Immature natural killer cell (primary cell): ENCODE data around the gene DNPEP. TPM values are rescaled to one million over a fixed set of nuclear protein-coding genes. Genes with fewer than 3 reads are reported as not detected.
"Not testable (repeated sequence)": the region's sequence is repeated elsewhere in the genome, so short reads cannot be mapped to it uniquely, and the experiment has no call there.

Experiments used
- DNase-seq, 3 donors: peaks; one replicate each; pipeline ENCODE4 v3.0.0; 2022; ENCODE audit warnings: mixed read lengths in 1 of 3
- H3K27ac Mint-ChIP-seq, 6 donors: one replicate each; pipeline ENCODE4 v1.8.0; 2020; ENCODE audit warnings: mixed read lengths in 6 of 6, mild to moderate bottlenecking in 5 of 6, inconsistent platforms in 4 of 6, moderate library complexity in 3 of 6
- H3K27me3 Mint-ChIP-seq, 3 donors: one replicate each; pipeline ENCODE4 v1.8.0; 2020 to 2021; ENCODE audit warnings: low read depth in 3 of 3, mild to moderate bottlenecking in 3 of 3, mixed read lengths in 3 of 3, moderate library complexity in 3 of 3, inconsistent platforms in 1 of 3
- H3K36me3 Mint-ChIP-seq, 3 donors: one replicate each; pipeline ENCODE4 v1.8.0; 2020; ENCODE audit warnings: mixed read lengths in 3 of 3, inconsistent platforms in 2 of 3, mild to moderate bottlenecking in 2 of 3
- H3K4me1 Mint-ChIP-seq, 2 donors: one replicate each; pipeline ENCODE4 v1.8.0; 2020; ENCODE audit warnings: inconsistent platforms in 2 of 2, mild to moderate bottlenecking in 2 of 2, mixed read lengths in 2 of 2, moderate library complexity in 1 of 2
- H3K4me3 Mint-ChIP-seq, 5 donors: one replicate each; pipeline ENCODE4 v1.8.0; 2020; ENCODE audit warnings: mild to moderate bottlenecking in 5 of 5, mixed read lengths in 5 of 5, inconsistent platforms in 3 of 5, moderate library complexity in 3 of 5
- H3K9me3 Mint-ChIP-seq, 6 donors: one replicate each; pipeline ENCODE4 v1.8.0; 2020; ENCODE audit warnings: mild to moderate bottlenecking in 6 of 6, mixed read lengths in 6 of 6, inconsistent platforms in 4 of 6, moderate library complexity in 3 of 6
- polyA plus RNA-seq, 3 donors: library from polyadenylated mRNA; unstranded; fragments of 300-500 nt; fragmentation: Illumina TruSeq; gene quantifications; one replicate each; pipeline ENCODE4 v1.2.3, GENCODE V29; 2021

The DNPEP gene
- polyA plus RNA-seq, 3 donors from 2014 or later = 77.4 to 97.9 (median 78.9) TPM

GRCh38 chr2:219401606-219402005 lies 13.9 kb upstream of the DNPEP start:
- Mint-ChIP-seq H3K9me3 (no peaks in the 10 kb centered on the region), H3K4me1 (no peaks in the 10 kb centered on the region), H3K27me3 (peaks cover 0 to 12% (median 7%) of the 10 kb centered on the region in 3 donors), H3K27ac (no peak overlapping the region), H3K4me3 (no peak overlapping the region), H3K36me3 (no peaks in the 10 kb centered on the region)
- DNase-seq = no peak

GRCh38 chr2:219400562-219400961 lies 12.8 kb upstream of the DNPEP start:
- Mint-ChIP-seq H3K9me3 (no peaks in the 10 kb centered on the region), H3K36me3 (no peaks in the 10 kb centered on the region), H3K4me3 (no peak overlapping the region), H3K27ac (no peak overlapping the region), H3K4me1 (no peaks in the 10 kb centered on the region), H3K27me3 (peaks cover 0 to 9% (median 6%) of the 10 kb centered on the region in 3 donors)
- DNase-seq = no peak

- DNase-seq = no peak
- Mint-ChIP-seq H3K9me3 (no peaks in the 10 kb centered on the region), H3K27ac (no peak overlapping the region), H3K36me3 (no peaks in the 10 kb centered on the region), H3K27me3 (peaks cover 0 to 12% (median 6%) of the 10 kb centered on the region in 3 donors), H3K4me3 (no peak overlapping the region), H3K4me1 (no peaks in the 10 kb centered on the region)
Measured at GRCh38 chr2:219399716-219400478, 12.2 kb upstream of the DNPEP start.

- H3K36me3 Mint-ChIP-seq = no peaks in the 10 kb centered on the region
- H3K4me1 Mint-ChIP-seq = no peaks in the 10 kb centered on the region
- no peak for DNase-seq
- H3K9me3 Mint-ChIP-seq = peaks cover 0 to under 1% (median 0%) of the 10 kb centered on the region in 6 donors
- H3K4me3 Mint-ChIP-seq = no peak overlapping the region
- peaks cover 0 to 11% (median 6%) of the 10 kb centered on the region in 3 donors for H3K27me3 Mint-ChIP-seq
- no peak overlapping the region for H3K27ac Mint-ChIP-seq
Measured at GRCh38 chr2:219398721-219399363, 11.1 kb upstream of the DNPEP start.

- Mint-ChIP-seq H3K4me1 (no peaks in the 10 kb centered on the region), H3K9me3 (peaks cover 0 to 1% (median 0%) of the 10 kb centered on the region in 6 donors), H3K27me3 (peaks cover 0 to 7% (median 6%) of the 10 kb centered on the region in 3 donors), H3K27ac (no peak overlapping the region), H3K4me3 (no peak overlapping the region), H3K36me3 (no peaks in the 10 kb centered on the region)
- no peak for DNase-seq
Measured at GRCh38 chr2:219396863-219397457, 9.2 kb upstream of the DNPEP start.

GRCh38 chr2:219395609-219396008 lies 7.9 kb upstream of the DNPEP start:
- no peak for DNase-seq
- Mint-ChIP-seq H3K27ac (no peak overlapping the region), H3K4me1 (no peaks in the 10 kb centered on the region)

GRCh38 chr2:219395056-219395455 lies 7.3 kb upstream of the DNPEP start:
- H3K27ac Mint-ChIP-seq, DNase-seq, H3K9me3 Mint-ChIP-seq, H3K36me3 Mint-ChIP-seq, H3K4me3 Mint-ChIP-seq, H3K4me1 Mint-ChIP-seq: not testable (repeated sequence)
- H3K27me3 Mint-ChIP-seq = peaks cover 2 to 14% (median 6%) of the 10 kb centered on the region in 3 donors

More at GRCh38 chr2:219395609-219396008, 7.9 kb upstream of the DNPEP start:
- Mint-ChIP-seq H3K36me3 (no peaks in the 10 kb centered on the region), H3K9me3 (peaks cover 0 to 1% (median 0%) of the 10 kb centered on the region in 6 donors), H3K4me3 (no peak overlapping the region), H3K27me3 (peaks cover 2 to 11% (median 6%) of the 10 kb centered on the region in 3 donors)

GRCh38 chr2:219392754-219393153 lies 5.0 kb upstream of the DNPEP start:
- no peak for DNase-seq
- Mint-ChIP-seq H3K4me3 (no peak overlapping the region), H3K27me3 (peaks cover 2 to 14% (median 4%) of the 10 kb centered on the region in 3 donors), H3K4me1 (peaks cover 7 to 8% of the 10 kb centered on the region in 2 donors), H3K36me3 (no peaks in the 10 kb centered on the region), H3K27ac (no peak overlapping the region), H3K9me3 (peaks cover 0 to 1% (median 0%) of the 10 kb centered on the region in 6 donors)

GRCh38 chr2:219388907-219389156 lies 1.1 kb upstream of the DNPEP start:
- H3K36me3 Mint-ChIP-seq = peaks cover 6 to 10% (median 6%) of the 10 kb centered on the region in 3 donors
- H3K4me3 Mint-ChIP-seq = peak overlapping the region; percentile 55 to 80 (median 72)
- H3K4me1 Mint-ChIP-seq = peaks cover 24 to 25% of the 10 kb centered on the region in 2 donors
- H3K27me3 Mint-ChIP-seq = peaks cover 2 to 11% (median 8%) of the 10 kb centered on the region in 3 donors
- H3K9me3 Mint-ChIP-seq = peaks cover 0 to under 1% (median 0%) of the 10 kb centered on the region in 6 donors
- DNase-seq = peak in 1 of 3 donors; percentile 7
- H3K27ac Mint-ChIP-seq = peak overlapping the region; percentile 79 to 92 (median 85)

GRCh38 chr2:219388121-219388906 lies 602 bp upstream of the DNPEP start:
- Mint-ChIP-seq H3K9me3 (no peaks in the 10 kb centered on the region), H3K27ac (peak overlapping the region; percentile 85 to 97 (median 92)), H3K36me3 (peaks cover 10 to 15% (median 10%) of the 10 kb centered on the region in 3 donors), H3K27me3 (peaks cover 2 to 13% (median 6%) of the 10 kb centered on the region in 3 donors), H3K4me3 (peak overlapping the region; percentile 63 to 96 (median 75)), H3K4me1 (peaks cover 25 to 26% of the 10 kb centered on the region in 2 donors)
- peak; percentile 98 to 99 (median 99) for DNase-seq

GRCh38 chr2:219386532-219387280 lies 1.0 kb downstream of the DNPEP start:
- no peak for DNase-seq
- H3K4me3 Mint-ChIP-seq = peak overlapping the region; percentile 89 to 97 (median 94)

GRCh38 chr2:219385958-219386520 lies 1.7 kb downstream of the DNPEP start:
- Mint-ChIP-seq H3K4me1 (peaks cover 25 to 26% of the 10 kb centered on the region in 2 donors), H3K27me3 (peaks cover under 1 to 6% (median 4%) of the 10 kb centered on the region in 3 donors), H3K4me3 (peak overlapping the region in 4 of 5 donors; percentile 41 to 96 (median 94)), H3K36me3 (peaks cover 10 to 28% (median 15%) of the 10 kb centered on the region in 3 donors), H3K9me3 (no peaks in the 10 kb centered on the region), H3K27ac (peak overlapping the region in 2 of 6 donors; percentile 97 to 99)
- DNase-seq = no peak

More at GRCh38 chr2:219386532-219387280, 1.0 kb downstream of the DNPEP start:
- Mint-ChIP-seq H3K9me3 (no peaks in the 10 kb centered on the region), H3K27me3 (peaks cover 2 to 8% (median 4%) of the 10 kb centered on the region in 3 donors), H3K4me1 (peaks cover 25 to 26% of the 10 kb centered on the region in 2 donors), H3K27ac (peak overlapping the region; percentile 97 to 99 (median 98)), H3K36me3 (peaks cover 10 to 22% (median 12%) of the 10 kb centered on the region in 3 donors)
